ENCODE data around the gene TAF7L. TPM values are rescaled to one million over a fixed set of nuclear protein-coding genes. Genes with fewer than 3 reads are reported as not detected.

The TAF7L gene
- total and polyA plus RNA-seq, 2 experiments from 2014 or later: 0.08 TPM; not detected in 1

GRCh38 chrX:101257448-101258258, 33.5 kb downstream of the TAF7L start:
- TF ChIP-seq EZH2phosphoT487 (IDR thresholded peaks at IDR 0.05; ENCODE audit: low read depth, severe bottlenecking, unreplicated experiment) (no peak), EZH2 (IDR thresholded peaks at IDR 0.05; ENCODE audit: borderline replicate concordance) (no peak)
- no peaks in the 10 kb centered on the region for H3K79me2 ChIP-seq
- no peak for DNase-seq (ENCODE audit: low spot score)
- no peaks in the 10 kb centered on the region for H4K20me1 ChIP-seq (ENCODE audit: insufficient read depth, poor library complexity, severe bottlenecking)
- H3K4me2 ChIP-seq: no peak overlapping the region
- no peaks in the 10 kb centered on the region for H3K27me3 ChIP-seq
- no peaks in the 10 kb centered on the region for H3K36me3 ChIP-seq (replicated peaks; ENCODE audit: insufficient read depth, low read depth)
- H3K9me2 ChIP-seq (replicated peaks; ENCODE audit: insufficient read depth): no peaks in the 10 kb centered on the region
- H3K9me3 ChIP-seq (ENCODE audit: low read depth): no peaks in the 10 kb centered on the region
- WGBS (ENCODE audit: low lambda C conversion rate, missing lambda C conversion rate): 67% methylated on average over 4 of the region's 4 CpGs
- no peak overlapping the region for H3K4me3 ChIP-seq
- no peak overlapping the region for H2AFZ ChIP-seq
- no peak overlapping the region for H3K27ac ChIP-seq
- no peaks in the 10 kb centered on the region for H3K4me1 ChIP-seq (ENCODE audit: insufficient read depth)

- Histone ChIP-seq H3K36me3 (replicated peaks; ENCODE audit: insufficient read depth, low read depth) (no peaks in the 10 kb centered on the region), H3K4me3 (no peak overlapping the region), H4K20me1 (ENCODE audit: insufficient read depth, poor library complexity, severe bottlenecking) (no peaks in the 10 kb centered on the region), H3K4me2 (no peak overlapping the region), H3K79me2 (no peaks in the 10 kb centered on the region), H3K9me3 (ENCODE audit: low read depth) (no peaks in the 10 kb centered on the region), H3K27ac (no peak overlapping the region), H3K4me1 (ENCODE audit: insufficient read depth) (no peaks in the 10 kb centered on the region), H3K27me3 (no peaks in the 10 kb centered on the region), H3K9me2 (replicated peaks; ENCODE audit: insufficient read depth) (no peaks in the 10 kb centered on the region), H2AFZ (no peak overlapping the region)
- TF ChIP-seq EZH2phosphoT487 (IDR thresholded peaks at IDR 0.05; ENCODE audit: low read depth, severe bottlenecking, unreplicated experiment) (no peak), EZH2 (IDR thresholded peaks at IDR 0.05; ENCODE audit: borderline replicate concordance) (no peak)
- TF ChIP-seq, protein P1, sequence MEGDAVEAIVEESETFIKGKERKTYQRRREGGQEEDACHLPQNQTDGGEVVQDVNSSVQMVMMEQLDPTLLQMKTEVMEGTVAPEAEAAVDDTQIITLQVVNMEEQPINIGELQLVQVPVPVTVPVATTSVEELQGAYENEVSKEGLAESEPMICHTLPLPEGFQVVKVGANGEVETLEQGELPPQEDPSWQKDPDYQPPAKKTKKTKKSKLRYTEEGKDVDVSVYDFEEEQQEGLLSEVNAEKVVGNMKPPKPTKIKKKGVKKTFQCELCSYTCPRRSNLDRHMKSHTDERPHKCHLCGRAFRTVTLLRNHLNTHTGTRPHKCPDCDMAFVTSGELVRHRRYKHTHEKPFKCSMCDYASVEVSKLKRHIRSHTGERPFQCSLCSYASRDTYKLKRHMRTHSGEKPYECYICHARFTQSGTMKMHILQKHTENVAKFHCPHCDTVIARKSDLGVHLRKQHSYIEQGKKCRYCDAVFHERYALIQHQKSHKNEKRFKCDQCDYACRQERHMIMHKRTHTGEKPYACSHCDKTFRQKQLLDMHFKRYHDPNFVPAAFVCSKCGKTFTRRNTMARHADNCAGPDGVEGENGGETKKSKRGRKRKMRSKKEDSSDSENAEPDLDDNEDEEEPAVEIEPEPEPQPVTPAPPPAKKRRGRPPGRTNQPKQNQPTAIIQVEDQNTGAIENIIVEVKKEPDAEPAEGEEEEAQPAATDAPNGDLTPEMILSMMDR (IDR thresholded peaks at IDR 0.05; ENCODE audit: poor library complexity): no peak
- no peak for DNase-seq (ENCODE audit: low spot score)
- 35% methylated on average over 2 of the region's 2 CpGs for WGBS (ENCODE audit: low lambda C conversion rate, missing lambda C conversion rate)
These were observed 38.5 kb downstream of the TAF7L start for GRCh38 chrX:101252634-101253033.

DNA sequence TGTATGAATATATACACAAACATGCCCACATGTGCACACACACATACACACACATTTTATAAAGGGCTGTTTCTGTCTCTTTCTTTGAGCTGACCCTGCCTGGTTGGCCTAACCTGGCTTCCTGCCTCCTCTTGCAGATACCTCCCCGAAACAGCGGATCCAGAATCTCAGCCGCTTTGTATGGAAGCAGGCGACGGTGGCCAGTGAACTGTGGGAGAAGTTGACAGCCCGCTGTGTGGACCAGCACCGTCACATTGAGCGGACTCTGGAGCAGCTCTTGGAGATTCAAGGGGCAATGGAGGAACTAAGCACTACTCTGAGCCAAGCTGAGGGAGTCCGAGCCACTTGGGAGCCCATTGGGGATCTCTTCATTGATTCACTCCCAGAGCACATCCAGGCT, 49.6 kb downstream of the TAF7L start:
- DNase-seq (ENCODE audit: low spot score): no peak
- Histone ChIP-seq H3K4me1 (ENCODE audit: insufficient read depth) (no peaks in the 10 kb centered on the region), H3K4me2 (no peak overlapping the region), H3K79me2 (no peaks in the 10 kb centered on the region), H3K4me3 (no peak overlapping the region), H3K27ac (no peak overlapping the region), H3K27me3 (no peaks in the 10 kb centered on the region), H2AFZ (no peak overlapping the region), H3K36me3 (replicated peaks; ENCODE audit: insufficient read depth, low read depth) (no peaks in the 10 kb centered on the region), H4K20me1 (ENCODE audit: insufficient read depth, poor library complexity, severe bottlenecking) (no peaks in the 10 kb centered on the region), H3K9me3 (ENCODE audit: low read depth) (no peaks in the 10 kb centered on the region), H3K9me2 (replicated peaks; ENCODE audit: insufficient read depth) (no peaks in the 10 kb centered on the region)
- WGBS (ENCODE audit: low lambda C conversion rate, missing lambda C conversion rate): 89% methylated on average over 9 of the region's 9 CpGs
- TF ChIP-seq EZH2phosphoT487 (IDR thresholded peaks at IDR 0.05; ENCODE audit: low read depth, severe bottlenecking, unreplicated experiment): no peak
- TF ChIP-seq, protein P1 (IDR thresholded peaks at IDR 0.05; ENCODE audit: poor library complexity): no peak
- no peak for TF ChIP-seq EZH2 (IDR thresholded peaks at IDR 0.05; ENCODE audit: borderline replicate concordance)

GRCh38 chrX:101237041-101237440, 54.1 kb downstream of the TAF7L start:
- Histone ChIP-seq H3K4me1 (ENCODE audit: insufficient read depth) (no peaks in the 10 kb centered on the region), H3K36me3 (replicated peaks; ENCODE audit: insufficient read depth, low read depth) (no peaks in the 10 kb centered on the region), H4K20me1 (ENCODE audit: insufficient read depth, poor library complexity, severe bottlenecking) (no peaks in the 10 kb centered on the region), H2AFZ (no peak overlapping the region), H3K27me3 (no peaks in the 10 kb centered on the region), H3K27ac (no peak overlapping the region), H3K79me2 (no peaks in the 10 kb centered on the region), H3K4me3 (no peak overlapping the region), H3K9me3 (ENCODE audit: low read depth) (no peaks in the 10 kb centered on the region), H3K4me2 (no peak overlapping the region), H3K9me2 (replicated peaks; ENCODE audit: insufficient read depth) (no peaks in the 10 kb centered on the region)
- DNase-seq (ENCODE audit: low spot score): no peak
- no peak for TF ChIP-seq EZH2 (IDR thresholded peaks at IDR 0.05; ENCODE audit: borderline replicate concordance)
- TF ChIP-seq EZH2phosphoT487 (IDR thresholded peaks at IDR 0.05; ENCODE audit: low read depth, severe bottlenecking, unreplicated experiment): no peak
- 61% methylated on average over 2 of the region's 2 CpGs for WGBS (ENCODE audit: low lambda C conversion rate, missing lambda C conversion rate)

Data from hepatocyte (in vitro differentiated cells).